HG03469 (cell line): ENCODE data around the gene UBASH3A.

Source experiments
- ATAC-seq: cut with Tn5 transposase; IDR thresholded peaks from one replicate; pipeline ENCODE4 v1.9.1; 2021; ENCODE audit warnings: mild to moderate bottlenecking, moderate library complexity, moderate number of reproducible peaks; ENCODE audit not compliant: unreplicated experiment

Gene UBASH3A, protein sequence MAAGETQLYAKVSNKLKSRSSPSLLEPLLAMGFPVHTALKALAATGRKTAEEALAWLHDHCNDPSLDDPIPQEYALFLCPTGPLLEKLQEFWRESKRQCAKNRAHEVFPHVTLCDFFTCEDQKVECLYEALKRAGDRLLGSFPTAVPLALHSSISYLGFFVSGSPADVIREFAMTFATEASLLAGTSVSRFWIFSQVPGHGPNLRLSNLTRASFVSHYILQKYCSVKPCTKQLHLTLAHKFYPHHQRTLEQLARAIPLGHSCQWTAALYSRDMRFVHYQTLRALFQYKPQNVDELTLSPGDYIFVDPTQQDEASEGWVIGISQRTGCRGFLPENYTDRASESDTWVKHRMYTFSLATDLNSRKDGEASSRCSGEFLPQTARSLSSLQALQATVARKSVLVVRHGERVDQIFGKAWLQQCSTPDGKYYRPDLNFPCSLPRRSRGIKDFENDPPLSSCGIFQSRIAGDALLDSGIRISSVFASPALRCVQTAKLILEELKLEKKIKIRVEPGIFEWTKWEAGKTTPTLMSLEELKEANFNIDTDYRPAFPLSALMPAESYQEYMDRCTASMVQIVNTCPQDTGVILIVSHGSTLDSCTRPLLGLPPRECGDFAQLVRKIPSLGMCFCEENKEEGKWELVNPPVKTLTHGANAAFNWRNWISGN

DNA sequence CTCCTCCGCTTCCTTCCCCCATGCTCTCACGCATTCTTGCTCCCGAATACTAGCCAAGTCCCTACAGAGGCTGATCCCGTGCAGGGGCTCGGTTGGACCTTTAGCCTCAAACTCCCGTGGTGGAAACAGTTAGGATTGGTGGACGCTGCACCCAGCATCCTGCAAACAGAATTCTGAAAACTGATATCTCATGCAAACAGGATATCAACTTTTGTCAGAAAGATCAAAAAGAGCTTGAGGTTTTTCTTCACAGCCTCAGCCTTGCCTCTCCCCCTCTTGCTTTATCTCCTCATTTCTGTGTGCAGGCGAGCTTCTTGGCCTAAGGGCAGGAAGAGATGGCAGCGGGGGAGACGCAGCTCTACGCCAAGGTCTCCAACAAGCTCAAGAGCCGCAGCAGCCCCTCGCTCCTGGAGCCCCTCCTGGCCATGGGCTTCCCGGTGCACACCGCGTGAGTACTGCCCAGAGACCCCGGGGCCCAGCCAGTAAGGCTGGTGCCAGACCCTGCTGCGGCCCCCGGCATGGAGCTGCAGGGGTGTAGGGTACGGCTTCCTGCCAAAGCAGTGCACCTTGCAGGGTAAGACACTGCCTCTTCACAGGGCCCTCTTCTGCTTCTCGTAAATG is at the start of gene UBASH3A:
Gene UBASH3A, plus strand, starts transcription at position 292 of the 621 bp plus-strand sequence. Its CDS starts 44 bp downstream, at position 336.
- ATAC-seq, result no peak

- ATAC-seq, result no peak
Measured at GRCh38 chr21:42356046-42356445, 47.7 kb upstream of the UBASH3A start.

DNA sequence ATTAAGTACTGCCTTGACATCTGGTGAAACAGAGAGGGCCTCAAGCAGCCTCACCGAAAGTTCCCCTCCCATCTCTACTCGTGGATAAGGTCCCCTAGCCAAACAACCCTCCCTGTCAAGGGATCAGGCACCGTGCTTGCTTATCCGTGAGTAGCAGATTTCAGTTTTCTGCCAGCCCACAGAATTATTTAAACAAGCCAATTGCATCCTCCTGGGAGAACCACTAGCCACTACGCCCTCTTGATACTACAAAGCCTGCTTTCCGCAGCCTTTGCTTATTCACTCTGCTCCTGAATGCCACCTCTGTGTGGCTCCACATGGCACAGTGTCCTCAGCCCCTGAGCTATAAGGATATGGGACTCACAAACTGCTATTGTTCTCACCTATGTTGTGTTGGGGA is 47.1 kb upstream of the UBASH3A start:
- no peak for ATAC-seq

- no peak for ATAC-seq
Measured at GRCh38 chr21:42357307-42357706, 46.4 kb upstream of the UBASH3A start.

DNA sequence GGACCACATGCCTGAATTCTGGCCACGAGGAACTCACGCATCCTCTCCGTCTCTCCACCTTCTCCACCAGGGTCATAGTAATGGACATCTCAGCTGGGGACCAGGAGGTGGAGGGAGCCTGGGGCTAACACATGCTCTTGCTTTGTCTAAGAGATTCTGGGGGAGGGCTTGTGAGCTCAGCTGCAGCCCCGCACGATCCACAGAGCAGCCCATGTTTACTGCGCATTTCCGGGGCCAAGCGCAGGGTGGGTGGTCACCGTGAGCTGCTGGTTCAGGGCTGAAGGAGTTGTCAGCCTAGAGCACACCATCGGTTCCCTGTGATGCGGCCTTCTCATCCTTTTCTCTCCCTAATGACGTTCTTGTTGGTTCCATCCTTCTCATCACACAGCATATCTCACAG is 45.4 kb upstream of the UBASH3A start:
- no peak for ATAC-seq

DNA sequence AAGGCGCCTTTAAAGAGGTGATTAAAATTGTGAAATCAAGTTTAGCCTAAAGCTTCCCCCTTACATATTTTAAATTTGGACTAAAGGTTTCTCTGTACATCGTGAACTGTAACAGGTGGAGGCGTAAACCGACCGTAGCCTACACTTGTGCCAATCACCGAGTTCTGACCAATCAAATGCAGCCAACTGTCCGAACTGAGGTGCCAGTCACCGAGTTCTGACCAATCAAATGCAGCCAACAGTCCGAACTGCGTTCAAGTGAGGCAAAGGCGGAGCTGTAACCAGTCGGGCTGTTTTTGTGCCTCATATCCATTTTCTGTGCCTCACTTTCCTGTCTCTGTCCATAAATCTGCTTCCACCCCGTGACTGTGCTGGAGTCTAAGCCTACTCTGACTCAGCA is 44.8 kb upstream of the UBASH3A start:
- ATAC-seq, result no peak

- ATAC-seq, result no peak
Measured at GRCh38 chr21:42360317-42360716, 43.4 kb upstream of the UBASH3A start.

GRCh38 chr21:42361286-42361685 is 42.4 kb upstream of the UBASH3A start:
- no peak for ATAC-seq

GRCh38 chr21:42362198-42362597 is 41.5 kb upstream of the UBASH3A start:
- no peak for ATAC-seq

DNA sequence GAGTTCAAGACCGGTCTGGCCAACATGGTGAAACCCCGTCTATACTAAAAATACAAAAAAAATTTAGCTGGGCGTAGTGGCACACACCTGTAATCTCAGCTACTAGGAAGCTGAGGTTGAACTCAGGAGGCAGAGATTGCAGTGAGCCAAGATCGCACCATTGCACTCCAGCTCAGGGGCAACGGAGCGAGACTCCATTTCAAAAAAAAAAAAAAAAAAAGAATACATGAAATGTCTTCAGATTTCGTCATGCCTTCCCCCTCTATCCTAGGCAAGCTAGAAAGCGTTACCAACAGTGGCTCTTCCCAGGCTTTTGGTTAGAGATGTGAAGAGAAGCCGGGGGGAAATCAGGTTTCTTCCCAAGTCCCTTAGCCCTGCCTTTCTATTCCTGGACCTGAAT is 41.0 kb upstream of the UBASH3A start:
- ATAC-seq, result no peak

- ATAC-seq, result no peak
Measured at GRCh38 chr21:42363312-42363711, 40.4 kb upstream of the UBASH3A start.

GRCh38 chr21:42364304-42364865 is 39.3 kb upstream of the UBASH3A start:
- no peak for ATAC-seq

DNA sequence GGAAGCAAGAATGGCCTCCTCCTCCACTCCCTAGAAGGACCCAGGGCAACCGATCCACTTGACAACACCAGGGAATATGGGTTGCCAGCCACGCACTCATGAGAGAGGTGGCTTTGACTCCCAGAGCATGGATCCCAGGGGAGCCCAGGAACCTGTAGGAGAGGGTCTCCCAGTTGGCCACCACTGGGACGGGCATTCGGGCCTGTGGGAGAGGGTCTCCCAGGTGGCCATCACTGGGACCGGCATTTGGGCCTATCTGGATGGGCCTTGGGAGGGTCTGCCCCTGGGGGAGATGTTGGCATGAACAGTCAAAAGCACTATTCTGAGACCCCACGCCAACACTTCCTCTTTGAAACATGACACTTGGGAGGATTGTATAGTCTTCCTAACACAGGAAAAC is 37.9 kb upstream of the UBASH3A start:
- no peak for ATAC-seq

GRCh38 chr21:42366292-42367010 is 37.3 kb upstream of the UBASH3A start, which contains the start of gene TFF1:
Gene TFF1 (minus strand): TSS chr21:42366535. CDS start chr21:42366495, 40 bp downstream.
- ATAC-seq, result no peak

- ATAC-seq, result no peak
Measured at GRCh38 chr21:42367367-42368165, 36.1 kb upstream of the UBASH3A start.

- no peak for ATAC-seq
Measured at GRCh38 chr21:42369821-42370220, 33.9 kb upstream of the UBASH3A start.

DNA sequence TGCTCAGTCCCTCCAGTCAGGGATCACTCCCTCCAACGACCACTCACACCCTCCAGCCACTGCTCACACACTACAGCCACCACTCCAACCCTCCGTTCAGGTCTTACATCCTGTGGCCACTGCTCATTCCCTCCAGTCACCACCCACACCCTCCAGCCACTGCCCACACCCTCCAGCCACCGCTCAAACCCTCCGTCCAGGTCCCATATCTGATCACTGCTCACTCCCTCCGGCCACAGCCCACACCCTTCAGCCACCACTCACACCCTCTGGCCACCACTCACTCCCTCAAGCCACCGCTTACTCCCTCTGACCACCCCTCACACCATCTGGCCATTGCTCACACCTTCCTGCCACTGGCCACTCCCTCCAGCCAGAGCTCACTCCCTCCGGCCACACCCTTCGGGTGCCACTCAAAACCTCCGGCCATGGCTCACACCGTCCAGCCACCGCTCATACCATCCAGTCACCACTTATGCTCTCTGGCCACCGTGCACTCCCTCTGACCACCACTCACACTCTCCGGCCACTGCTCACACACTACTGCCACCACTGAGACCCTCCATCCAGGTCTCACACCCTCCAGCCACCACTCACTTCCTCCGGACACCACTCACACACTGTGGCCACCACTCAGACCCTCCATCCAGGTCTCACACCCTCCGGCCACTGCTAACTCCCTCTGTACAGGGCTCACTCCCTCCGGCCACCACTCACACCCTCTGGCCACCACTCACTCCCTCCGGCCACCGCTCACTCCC is 32.6 kb upstream of the UBASH3A start:
- ATAC-seq, result no peak

DNA sequence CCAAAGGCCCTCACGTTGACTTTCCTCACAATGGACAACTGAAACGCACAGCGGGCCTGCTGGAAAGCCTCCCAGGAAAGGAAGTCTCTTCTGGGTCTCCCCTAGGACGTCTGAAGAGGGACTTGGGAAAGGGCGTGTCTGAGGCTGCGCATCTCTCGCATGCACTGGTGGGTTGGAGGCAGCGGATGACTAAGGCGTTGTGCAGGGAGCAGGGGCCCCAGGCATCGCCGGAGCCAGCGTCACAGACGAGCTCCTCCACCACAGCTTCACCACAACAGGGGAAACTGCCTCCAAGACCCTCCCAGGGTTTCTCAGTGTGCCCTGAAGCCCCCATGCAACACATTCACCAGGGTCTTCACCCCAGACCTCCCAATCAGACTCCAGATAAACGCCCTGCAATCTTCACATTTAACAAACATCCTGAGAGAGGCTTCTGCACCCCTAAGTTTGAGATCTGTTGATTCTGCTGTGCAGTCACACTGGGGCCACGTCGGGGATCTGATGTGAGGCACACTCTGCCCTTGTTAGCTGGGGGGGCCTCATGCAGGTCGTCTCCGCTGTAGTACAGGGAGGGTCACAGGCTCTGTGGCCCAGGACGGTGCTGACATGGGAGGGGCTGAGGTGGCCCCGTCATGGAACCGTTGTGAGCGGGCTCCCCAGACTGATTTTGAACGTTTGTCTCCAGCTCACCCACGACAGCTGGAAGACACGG is 30.4 kb upstream of the UBASH3A start:
- no peak for ATAC-seq
